Tibial nerve (tissue), 4 donors: Measurements from ENCODE around the gene EFTUD2.

ENCODE experiments used
- CTCF ChIP-seq, 5 experiments: fragments of 200-600 bp in 3 of 5; fragments of 450-650 bp in 2 of 5; sonication (generic) in 3 of 5; IDR thresholded peaks; one replicate each; pipeline ENCODE4 v1.5.1; 2016 to 2019; ENCODE audit warnings: antibody characterized with exemption in 5 of 5, mild to moderate bottlenecking in 3 of 5, moderate library complexity in 2 of 5
- EP300 ChIP-seq, 2 donors: sonication (generic); formaldehyde crosslinking; IDR thresholded peaks; one replicate each; pipeline ENCODE4 v1.6.1; 2017; ENCODE audit warnings: antibody characterized with exemption in 2 of 2, mild to moderate bottlenecking in 1 of 2
- POLR2A ChIP-seq, 2 donors: fragments of 450-650 bp; IDR thresholded peaks; one replicate each; pipeline ENCODE4 v1.6.1; 2017; ENCODE audit warnings: antibody characterized with exemption in 2 of 2, mild to moderate bottlenecking in 2 of 2, moderate library complexity in 2 of 2

DNA sequence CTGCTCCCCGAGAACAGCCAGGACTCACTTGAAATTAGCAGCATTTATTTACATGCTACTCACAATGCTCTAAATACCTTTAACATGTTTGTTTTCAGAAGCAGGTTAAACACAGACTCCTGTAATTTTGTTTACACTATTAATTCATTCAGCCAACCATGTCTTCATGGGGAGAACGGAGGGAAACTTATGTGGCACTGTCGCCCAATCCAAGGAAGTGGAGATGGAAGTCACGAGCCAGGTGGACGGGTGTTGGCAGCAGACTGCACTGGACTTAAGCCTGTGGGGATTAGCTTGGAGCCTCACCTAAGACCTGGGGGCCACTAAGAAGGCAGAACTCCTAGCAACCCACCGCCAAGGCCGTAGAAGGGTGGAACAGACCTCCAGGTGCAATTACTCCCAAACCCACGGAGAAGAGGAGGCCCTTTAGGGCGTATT is 24.9 kb upstream of the EFTUD2 start:
- TF ChIP-seq CTCF (IDR thresholded peaks at IDR 0.05) = no peak
- no peak for TF ChIP-seq POLR2A (IDR thresholded peaks at IDR 0.05)
- TF ChIP-seq EP300 (IDR thresholded peaks at IDR 0.05) = no peak
